Measurements from ENCODE around the gene ACYP1.
"Not testable (repeated sequence)": the region's sequence is repeated elsewhere in the genome, so short reads cannot be mapped to it uniquely, and the experiment has no call there.

Gene ACYP1

GRCh38 chr14:75069121-75069810, 5.4 kb upstream of the ACYP1 start, which contains the start of gene ZC2HC1C:
ZC2HC1C (plus strand) TSS chr14:75069641; CDS start chr14:75070574, 933 bp downstream.
- DNase-seq (ENCODE audit: extremely low read depth, low read depth), result peak; percentile 93
- TF ChIP-seq, protein P1, sequence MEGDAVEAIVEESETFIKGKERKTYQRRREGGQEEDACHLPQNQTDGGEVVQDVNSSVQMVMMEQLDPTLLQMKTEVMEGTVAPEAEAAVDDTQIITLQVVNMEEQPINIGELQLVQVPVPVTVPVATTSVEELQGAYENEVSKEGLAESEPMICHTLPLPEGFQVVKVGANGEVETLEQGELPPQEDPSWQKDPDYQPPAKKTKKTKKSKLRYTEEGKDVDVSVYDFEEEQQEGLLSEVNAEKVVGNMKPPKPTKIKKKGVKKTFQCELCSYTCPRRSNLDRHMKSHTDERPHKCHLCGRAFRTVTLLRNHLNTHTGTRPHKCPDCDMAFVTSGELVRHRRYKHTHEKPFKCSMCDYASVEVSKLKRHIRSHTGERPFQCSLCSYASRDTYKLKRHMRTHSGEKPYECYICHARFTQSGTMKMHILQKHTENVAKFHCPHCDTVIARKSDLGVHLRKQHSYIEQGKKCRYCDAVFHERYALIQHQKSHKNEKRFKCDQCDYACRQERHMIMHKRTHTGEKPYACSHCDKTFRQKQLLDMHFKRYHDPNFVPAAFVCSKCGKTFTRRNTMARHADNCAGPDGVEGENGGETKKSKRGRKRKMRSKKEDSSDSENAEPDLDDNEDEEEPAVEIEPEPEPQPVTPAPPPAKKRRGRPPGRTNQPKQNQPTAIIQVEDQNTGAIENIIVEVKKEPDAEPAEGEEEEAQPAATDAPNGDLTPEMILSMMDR (IDR thresholded peaks at IDR 0.05; ENCODE audit: low read depth, low read length), result no peak

- DNase-seq (ENCODE audit: extremely low read depth, low read depth), result peak; percentile 90
- TF ChIP-seq, protein P1 (IDR thresholded peaks at IDR 0.05; ENCODE audit: low read depth, low read length), result no peak
These were observed 4.7 kb upstream of the ACYP1 start for GRCh38 chr14:75068294-75069120.

GRCh38 chr14:75067765-75068164, 3.9 kb upstream of the ACYP1 start:
- DNase-seq (ENCODE audit: extremely low read depth, low read depth), result not testable (repeated sequence)

- DNase-seq (ENCODE audit: extremely low read depth, low read depth), result no peak
- TF ChIP-seq, protein P1 (IDR thresholded peaks at IDR 0.05; ENCODE audit: low read depth, low read length), result no peak
These were observed 3.4 kb upstream of the ACYP1 start for GRCh38 chr14:75067212-75067611.

DNA sequence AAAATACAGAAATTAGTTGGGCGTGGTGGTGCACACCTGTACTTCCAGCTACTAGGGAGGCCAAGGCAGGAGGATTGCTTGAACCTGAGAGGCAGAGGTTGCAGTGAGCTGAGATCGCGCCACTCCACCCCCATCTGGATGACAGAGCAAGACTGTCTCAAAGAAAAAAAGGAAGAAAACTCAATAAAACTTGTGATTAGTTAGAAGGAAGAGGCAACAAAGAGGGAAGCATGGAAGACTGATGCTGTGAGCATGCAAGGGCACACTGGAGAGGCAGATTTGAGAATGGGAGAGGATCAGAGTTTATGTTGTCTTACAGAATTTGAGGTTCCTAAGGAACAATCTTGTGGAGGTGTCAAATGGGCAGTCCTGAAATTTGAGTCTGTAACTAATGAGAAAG, 2.9 kb upstream of the ACYP1 start:
- TF ChIP-seq, protein P1 (IDR thresholded peaks at IDR 0.05; ENCODE audit: low read depth, low read length), result no peak
- no peak for DNase-seq (ENCODE audit: extremely low read depth, low read depth)

GRCh38 chr14:75064205-75064567, 362 bp upstream of the ACYP1 start:
- DNase-seq (ENCODE audit: extremely low read depth, low read depth), result no peak
- TF ChIP-seq, protein P1 (IDR thresholded peaks at IDR 0.05; ENCODE audit: low read depth, low read length), result no peak

DNA sequence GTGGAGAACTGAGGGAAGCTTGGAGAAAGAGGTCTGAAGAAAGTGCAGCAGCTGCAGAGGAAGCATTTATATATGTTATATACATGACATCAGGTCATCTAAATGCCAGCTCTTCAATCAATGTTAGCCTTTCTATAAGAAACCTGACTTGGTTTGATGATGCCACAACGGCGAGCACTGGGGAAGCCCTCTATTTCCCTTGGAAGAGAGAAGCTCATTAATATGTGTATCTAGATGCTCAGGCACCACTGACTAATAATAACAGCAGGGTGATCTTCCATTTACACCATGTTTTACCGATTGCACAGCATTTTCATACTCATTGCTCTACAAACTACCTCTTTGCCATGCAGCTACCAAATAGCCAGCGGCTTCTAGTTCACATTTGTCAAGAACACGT, 811 bp downstream of the ACYP1 start:
- no peak for DNase-seq (ENCODE audit: extremely low read depth, low read depth)
- TF ChIP-seq, protein P1 (IDR thresholded peaks at IDR 0.05; ENCODE audit: low read depth, low read length), result no peak
